NCI-H2171 treated with DMSO at 0.1 percent for 48 hours (cell line): ENCODE results near the gene COPS3.

ENCODE experiments used
- DNase-seq: peaks from one replicate; lab custom pipeline; 2025; lab: John Stamatoyannopoulos, UW

The COPS3 gene

GRCh38 chr17:17280613-17281549 lies at the start of gene COPS3:
Gene COPS3, minus strand, starts transcription at chr17:17281246. Its CDS starts 60 bp downstream, at chr17:17281186.
- peak; percentile 97 for DNase-seq

GRCh38 chr17:17328251-17328650 lies 47.2 kb upstream of the COPS3 start:
- DNase-seq = no peak

DNA sequence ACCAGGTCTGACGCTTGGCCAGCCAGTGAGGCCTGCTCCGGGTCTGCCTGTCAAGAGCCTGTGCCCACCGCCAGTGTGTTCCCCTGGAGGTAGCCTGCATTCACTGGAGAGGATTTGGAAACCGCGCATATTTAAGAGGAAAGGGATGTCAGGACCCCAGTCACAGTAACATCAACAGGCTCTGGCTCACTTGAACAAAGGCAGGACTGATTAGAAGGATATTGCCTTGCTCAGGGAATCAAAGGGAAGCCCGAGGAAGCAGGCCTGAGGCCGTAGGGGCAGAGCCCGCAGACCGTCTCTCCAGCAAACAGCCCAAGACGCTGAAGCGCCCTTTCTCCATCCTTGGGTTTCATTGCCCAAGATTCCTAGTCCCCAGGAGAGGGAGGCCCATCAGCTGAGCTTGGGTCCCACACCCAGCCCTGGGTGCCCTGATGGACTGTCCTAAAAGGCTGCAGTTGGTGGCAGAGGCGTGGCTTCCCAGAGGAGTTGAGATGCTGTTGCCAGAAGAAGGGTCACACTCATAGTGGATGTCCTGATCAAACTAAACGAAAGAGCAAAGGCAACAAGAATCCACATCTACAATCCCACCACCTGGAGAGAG lies 45.3 kb upstream of the COPS3 start:
- DNase-seq = no peak

DNA sequence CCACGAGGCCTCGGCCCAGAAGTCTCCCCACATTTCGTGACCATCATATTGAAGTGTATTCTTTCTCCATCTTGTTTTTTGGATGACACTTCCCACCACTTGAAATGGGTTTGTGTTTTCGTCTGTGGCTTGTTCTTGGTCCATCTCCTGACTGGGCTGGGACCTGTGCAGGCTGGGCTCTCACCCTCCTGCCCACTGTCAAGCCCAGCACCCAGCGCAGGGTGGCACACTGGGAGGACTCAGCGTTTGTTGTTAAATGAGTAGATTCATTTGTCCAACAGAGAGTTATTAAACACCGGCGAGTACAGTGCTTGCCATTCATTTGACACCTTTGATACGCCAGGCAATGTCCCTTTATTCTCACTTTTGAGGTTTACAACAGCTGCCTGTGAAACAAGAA lies 44.8 kb upstream of the COPS3 start:
- DNase-seq = no peak

- DNase-seq = peak; percentile 30
Observed at GRCh38 chr17:17325228-17325627, 44.2 kb upstream of the COPS3 start.

DNA sequence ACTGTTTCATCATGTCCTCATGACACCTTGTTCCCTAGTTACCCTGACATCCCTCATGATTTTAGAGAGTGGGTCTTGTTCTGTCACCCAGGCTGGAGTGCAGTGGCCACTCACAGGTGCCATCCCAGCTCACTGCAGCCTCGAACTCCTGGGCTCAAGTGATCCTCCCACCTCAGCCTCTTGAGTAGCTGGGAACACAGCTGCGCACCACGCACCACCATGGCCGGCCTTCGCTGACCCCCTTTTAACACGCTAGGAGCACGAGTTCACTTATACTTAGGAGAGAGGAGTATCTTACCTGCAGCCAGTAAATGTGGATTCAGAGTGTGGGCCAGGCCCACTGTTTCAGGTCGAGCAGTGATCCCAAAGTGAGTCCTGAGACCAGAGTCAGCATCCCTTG lies 43.6 kb upstream of the COPS3 start:
- no peak for DNase-seq

DNA sequence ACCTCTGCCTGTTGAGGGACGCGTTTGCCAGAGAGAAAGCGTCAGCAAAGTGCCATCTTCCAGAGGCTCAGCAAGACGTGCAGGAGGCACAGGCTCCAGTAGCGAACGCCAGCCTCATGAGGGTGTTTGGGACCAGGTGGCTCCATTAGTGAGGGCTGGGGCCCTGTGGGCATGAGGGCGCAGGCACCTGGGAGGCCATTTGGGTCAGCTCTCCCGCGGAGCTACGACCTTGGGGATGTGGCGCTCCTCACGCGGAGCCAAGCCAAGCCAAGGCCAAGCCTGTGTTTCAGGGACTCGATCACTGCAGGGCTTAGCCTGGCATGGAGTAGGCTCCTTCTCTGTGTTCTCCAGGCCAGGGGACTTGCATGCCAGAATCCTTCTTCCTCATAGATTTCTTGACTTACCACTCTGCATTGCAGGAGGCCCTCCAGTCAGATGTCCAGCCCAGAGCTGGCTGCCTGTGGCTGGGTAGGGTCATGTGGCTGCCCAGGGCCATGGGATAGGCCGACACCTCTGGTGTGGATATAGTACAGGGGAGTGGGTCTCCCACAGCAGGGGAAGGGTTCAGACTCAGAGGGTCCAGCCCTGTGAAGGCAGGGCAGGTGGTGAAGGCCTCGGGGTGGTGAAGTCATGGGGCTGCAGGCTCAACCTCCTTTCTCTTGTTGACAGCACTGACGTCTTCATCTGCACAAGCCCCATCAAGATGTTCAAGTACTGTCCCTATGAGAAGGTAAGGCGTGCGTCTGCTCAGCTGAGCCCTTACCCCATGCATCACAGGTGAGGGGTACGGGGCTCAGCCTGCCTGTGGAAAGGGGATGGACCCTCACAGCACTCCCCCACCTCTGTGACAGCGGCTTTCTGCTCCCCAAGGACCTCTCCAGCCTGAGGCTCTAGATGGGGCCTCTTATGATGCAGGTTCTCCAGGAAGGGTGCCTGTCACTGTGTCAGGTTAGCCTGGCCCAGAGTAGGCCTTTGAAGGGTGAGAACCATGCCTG lies 41.8 kb upstream of the COPS3 start:
- no peak for DNase-seq

GRCh38 chr17:17321356-17322025 lies 40.4 kb upstream of the COPS3 start:
- no peak for DNase-seq

- DNase-seq = no peak
Observed at GRCh38 chr17:17320911-17321220, 39.8 kb upstream of the COPS3 start.

DNA sequence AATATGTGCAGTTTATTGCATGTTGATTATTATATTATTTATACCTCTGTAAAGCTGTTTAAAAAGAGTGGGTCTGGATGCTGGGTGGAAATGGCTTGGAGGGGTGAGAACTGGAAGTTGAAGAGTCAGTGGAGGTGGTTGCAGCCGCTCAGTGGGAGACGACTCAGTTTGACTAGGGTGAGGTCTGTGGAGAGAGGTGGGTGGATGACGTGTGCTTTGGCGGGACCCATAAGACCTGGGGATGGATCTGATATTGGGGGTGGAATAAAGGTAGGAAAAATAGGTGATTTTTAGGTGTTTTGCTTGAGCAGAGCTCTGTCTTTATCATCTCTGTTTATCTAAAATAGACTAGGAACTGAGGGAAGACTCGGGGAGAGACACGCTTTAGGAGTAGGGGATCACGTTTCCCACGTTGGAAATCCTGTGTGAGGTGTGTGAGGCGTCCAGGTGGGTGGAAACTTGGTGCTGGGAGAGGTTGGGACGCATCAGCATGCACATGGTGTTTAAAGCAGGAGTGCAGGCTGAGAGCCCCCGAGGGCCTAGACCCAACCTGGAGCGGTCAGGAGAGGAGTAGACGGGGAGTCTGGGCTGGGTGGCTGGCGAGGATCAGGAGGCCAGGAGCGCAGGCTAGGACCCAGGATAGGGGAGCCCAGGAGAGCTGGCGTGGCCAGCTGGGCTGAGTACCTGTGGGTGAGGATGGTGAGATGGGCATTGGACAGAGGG lies 39.3 kb upstream of the COPS3 start:
- no peak for DNase-seq

DNA sequence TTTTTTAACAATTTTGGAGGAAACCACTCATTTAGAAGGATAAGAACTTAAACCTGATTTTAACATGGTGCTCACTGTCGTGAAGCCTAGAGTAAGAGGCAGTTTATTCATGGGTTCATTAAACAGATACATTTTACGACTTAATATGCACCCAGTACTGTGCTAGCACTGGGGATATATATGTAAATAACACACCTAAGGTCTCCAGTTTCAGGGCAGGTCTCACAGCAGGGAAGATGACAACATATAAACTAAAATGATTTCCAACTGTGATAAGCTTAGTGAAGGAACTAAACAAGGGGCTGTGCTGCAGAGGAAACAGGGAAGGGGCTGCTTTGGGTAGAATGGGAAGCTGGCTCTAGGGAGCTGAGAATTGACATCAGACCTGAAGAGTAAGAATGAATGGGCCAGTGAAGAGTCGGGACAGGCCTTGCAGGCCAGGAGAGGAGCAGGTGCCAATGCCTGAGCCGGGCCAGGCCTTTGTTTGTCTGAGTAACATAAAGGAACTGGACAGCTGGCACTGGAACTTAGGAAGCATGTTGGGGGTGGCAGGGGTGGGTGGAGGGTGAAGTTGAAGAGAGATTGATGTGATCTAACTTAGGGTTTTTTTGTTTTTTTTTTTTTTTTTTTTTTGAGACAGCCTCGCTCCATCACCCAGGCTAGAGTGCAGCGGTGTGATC lies 34.2 kb upstream of the COPS3 start:
- DNase-seq = peak; percentile 25

- DNase-seq = no peak
Observed at GRCh38 chr17:17314501-17315071, 33.5 kb upstream of the COPS3 start.

DNA sequence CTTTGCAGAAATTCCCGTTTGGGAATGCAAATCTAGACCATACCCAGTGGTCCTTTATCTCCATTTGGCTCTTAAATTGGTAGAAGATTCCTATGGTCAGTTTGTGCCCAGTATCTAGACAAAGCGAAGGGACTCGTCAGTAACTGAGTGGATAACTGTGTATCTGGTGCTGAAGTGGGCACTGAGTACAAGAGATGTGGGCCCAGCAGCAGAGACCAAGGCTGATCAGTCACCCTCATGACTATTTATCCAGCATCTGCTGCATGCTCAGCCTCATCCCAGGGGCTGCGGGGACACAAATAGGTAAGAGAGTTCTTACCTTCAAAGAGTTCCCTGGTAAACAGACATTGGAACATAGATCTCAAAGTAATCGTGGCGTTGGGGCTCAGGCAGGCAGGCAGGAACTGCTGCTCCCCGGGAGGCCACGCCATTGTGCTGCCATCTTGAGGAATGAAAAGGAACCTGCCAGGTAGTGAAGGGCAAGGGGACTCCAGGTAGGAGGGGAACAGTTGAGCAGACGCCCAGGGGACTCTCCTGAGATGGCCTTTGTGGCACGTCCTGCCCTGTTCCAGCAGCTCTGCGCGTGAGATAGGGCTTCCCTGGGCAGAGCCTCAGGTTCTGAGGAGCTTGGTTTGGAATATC lies 32.4 kb upstream of the COPS3 start:
- peak; percentile 13 for DNase-seq

DNA sequence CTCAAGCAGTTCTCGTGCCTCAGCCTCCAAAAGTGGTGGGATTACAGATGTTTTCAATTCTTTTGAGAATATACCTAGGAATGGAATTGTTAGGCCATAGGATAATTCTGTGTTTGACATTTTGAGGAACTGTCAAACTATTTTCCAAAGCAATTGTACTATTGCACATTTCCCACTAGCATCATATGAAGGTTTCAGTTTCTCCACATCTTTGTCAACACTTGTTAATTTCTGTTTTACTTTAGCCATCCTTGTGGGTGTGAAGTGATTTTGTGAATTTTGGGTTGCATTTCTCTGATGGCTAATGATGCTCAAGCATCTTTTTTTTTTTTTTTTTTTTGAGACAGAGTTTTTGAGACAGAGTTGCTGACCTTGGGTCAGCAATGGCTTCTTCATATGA lies 28.3 kb upstream of the COPS3 start:
- no peak for DNase-seq

GRCh38 chr17:17305281-17305801 lies 24.3 kb upstream of the COPS3 start:
- peak; percentile 49 for DNase-seq

GRCh38 chr17:17304521-17304985 lies 23.5 kb upstream of the COPS3 start:
- DNase-seq = no peak

DNA sequence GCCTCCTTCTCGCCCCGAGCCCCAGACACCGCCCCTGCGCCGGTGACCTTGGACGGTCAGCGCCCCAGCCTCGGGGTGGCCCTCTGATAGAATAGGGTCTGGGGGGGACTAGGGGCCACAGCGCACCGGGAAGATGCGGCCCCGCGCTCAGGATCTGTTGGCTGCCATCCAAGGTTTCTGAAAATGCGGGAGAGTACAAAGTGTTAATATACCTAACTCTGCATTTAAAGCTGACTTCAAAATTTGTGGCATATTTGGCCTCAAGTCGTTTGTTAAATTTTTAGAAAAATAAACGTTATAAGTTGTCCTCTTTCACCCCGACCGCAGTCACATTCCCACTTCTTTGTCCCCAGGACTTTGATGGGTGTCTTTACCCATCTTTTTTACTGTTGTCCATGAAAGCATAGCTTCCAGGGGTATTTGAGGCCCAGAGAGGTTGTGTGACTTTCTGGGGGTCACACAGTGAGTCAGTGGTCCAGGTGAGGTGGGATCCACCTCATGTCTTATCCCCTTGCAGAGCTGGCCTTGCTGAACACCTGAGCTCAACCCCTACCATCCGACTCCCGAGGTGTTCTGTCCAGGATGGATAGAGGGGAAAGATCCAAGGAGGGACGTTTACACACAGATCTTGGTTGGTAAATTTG lies 22.9 kb upstream of the COPS3 start:
- DNase-seq = no peak

DNA sequence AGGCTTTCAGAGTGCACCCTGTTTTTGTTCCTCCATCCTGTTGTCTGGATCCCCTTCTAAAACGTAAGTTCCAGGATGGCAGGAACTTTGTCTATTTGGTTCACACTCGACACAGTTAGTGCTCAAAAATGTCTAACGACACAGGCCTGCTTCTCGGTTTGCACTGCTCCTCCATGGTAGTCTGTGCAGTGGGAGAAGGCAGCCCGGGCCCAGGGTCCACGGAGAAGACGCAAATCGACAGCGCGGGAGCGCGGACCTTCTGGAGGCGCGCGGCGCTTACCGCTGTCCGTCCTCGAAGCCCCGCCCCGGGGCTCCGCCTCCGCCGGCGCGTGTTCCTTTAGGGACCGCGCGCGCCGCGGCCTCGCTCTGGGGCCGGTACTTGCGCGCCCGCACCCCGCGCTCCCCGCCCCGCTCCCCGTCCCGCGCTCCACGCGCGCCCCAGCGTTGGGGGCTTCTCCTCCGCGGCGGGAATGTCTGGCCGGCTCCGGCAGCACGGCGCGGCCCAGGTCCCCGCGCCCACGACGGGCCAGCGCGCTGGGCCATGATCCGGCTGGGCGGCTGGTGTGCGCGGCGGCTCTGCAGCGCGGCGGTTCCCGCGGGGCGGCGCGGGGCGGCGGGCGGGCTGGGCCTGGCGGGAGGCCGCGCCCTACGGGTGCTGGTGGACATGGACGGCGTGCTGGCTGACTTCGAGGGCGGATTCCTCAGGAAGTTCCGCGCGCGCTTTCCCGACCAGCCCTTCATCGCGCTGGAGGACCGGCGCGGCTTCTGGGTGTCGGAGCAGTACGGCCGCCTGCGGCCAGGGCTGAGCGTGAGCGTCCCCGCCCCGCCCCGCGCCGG lies 22.2 kb upstream of the COPS3 start, which contains the start of gene NT5M:
Gene NT5M (plus strand): TSS at position 364 of the 837 bp plus-strand sequence. CDS start 178 bp downstream, at position 542.
- peak; percentile 76 for DNase-seq
